ENCODE data around the gene TUT4. TPM values are rescaled to one million over a fixed set of nuclear protein-coding genes. Genes with fewer than 3 reads are reported as not detected.

TUT4 gene
- total and polyA plus RNA-seq, 2 donors (not counting 3 experiments of a cell fraction or from before 2014, with no cell fraction given) = 24.7 to 41.2 TPM

GRCh38 chr1:52542085-52542688 lies 10.7 kb downstream of the TUT4 start:
- DNase-seq (ENCODE audit: low read depth, low spot score) = peak; percentile 5
- FAIRE-seq = no peak

GRCh38 chr1:52534928-52535764 lies 17.7 kb downstream of the TUT4 start:
- no peaks in the 10 kb centered on the region for H3K36me3 ChIP-seq (ENCODE audit: control insufficient read depth in 2 of 2, extremely low read depth in 1 of 2, insufficient read depth in 2 of 2, low read length in 2 of 2)
- H3K79me2 ChIP-seq (ENCODE audit: control insufficient read depth, insufficient read depth, low read length) = peaks cover 54% of the 10 kb centered on the region
- dilution Hi-C loops (cut with MboI; ENCODE audit: extremely low pct_ligation_motif_present, low sequenced_read_pairs) = no loop called here
- H4K20me1 ChIP-seq (replicated peaks; ENCODE audit: control insufficient read depth, extremely low read depth, insufficient read depth, low read length) = no peaks in the 10 kb centered on the region
- no peaks in the 10 kb centered on the region for H3K4me1 ChIP-seq (ENCODE audit: control insufficient read depth, extremely low read depth, insufficient read depth, low read length)
- H3K4me3 ChIP-seq (replicated peaks in 1 of 3; ENCODE audit: insufficient read depth in 1 of 3, low read depth in 1 of 3, low read length in 3 of 3) = no peak overlapping the region
- no peak overlapping the region for H2AFZ ChIP-seq (ENCODE audit: low read depth, low read length)
- H3K27ac ChIP-seq (ENCODE audit: insufficient read depth, low read depth, low read length) = no peak overlapping the region
- intact Hi-C loops (cut with micrococcal nuclease) = no loop called here
- H3K4me2 ChIP-seq (ENCODE audit: insufficient read depth, low read length) = no peak overlapping the region
- ChIA-PET POLR2A (no interaction called here), CTCF (interaction anchor here (0.6 to 0.9 kb wide), 2 partner anchors 10 to 424 kb away, joined by 3 read pairs; no protein-coding TSS in a partner anchor)
- DNase-seq (ENCODE audit: low read depth, low spot score) (no peak), FAIRE-seq (no peak)
- no TSS peak for BruUV-seq (replicated peaks)
- H3K9ac ChIP-seq (replicated peaks; ENCODE audit: extremely low read depth, insufficient read depth, low read length) = no peak overlapping the region
- no peak for TF ChIP-seq FOS (IDR thresholded peaks at IDR 0.05; ENCODE audit: borderline replicate concordance, insufficient read depth, low read length)
- TF ChIP-seq CTCF (IDR thresholded peaks at IDR 0.05; ENCODE audit: extremely low read depth in 1 of 2, insufficient read depth in 1 of 2, low read depth in 1 of 2, low read length in 2 of 2) = no peak
- TF ChIP-seq MAX (IDR thresholded peaks at IDR 0.05; ENCODE audit: insufficient read depth, insufficient read length) = no peak
- no peak for TF ChIP-seq GATA2 (IDR thresholded peaks at IDR 0.05; ENCODE audit: insufficient read depth, insufficient read length, low read depth, low read length)
- TF ChIP-seq POLR2A (IDR thresholded peaks at IDR 0.05; ENCODE audit: low read depth, low read length) = no peak
- TF ChIP-seq EZH2 (IDR thresholded peaks at IDR 0.05; ENCODE audit: borderline replicate concordance, low read depth, low read length, severe bottlenecking) = no peak
- no peak for TF ChIP-seq MYC (IDR thresholded peaks at IDR 0.05; ENCODE audit: low read depth, low read length)
- no peak for TF ChIP-seq JUN (IDR thresholded peaks at IDR 0.05; ENCODE audit: borderline replicate concordance, insufficient read depth, insufficient read length, low read depth)
- no peak for TF ChIP-seq POLR2AphosphoS5 (IDR thresholded peaks at IDR 0.05; ENCODE audit: insufficient read depth, low read depth, low read length)
- no peaks in the 10 kb centered on the region for H3K9me3 ChIP-seq (replicated peaks; ENCODE audit: control insufficient read depth, insufficient read depth, low read length)
- H3K27me3 ChIP-seq (ENCODE audit: control insufficient read depth in 2 of 2, insufficient read depth in 2 of 2, low read length in 2 of 2) = no peaks in the 10 kb centered on the region
- no peaks in the 10 kb centered on the region for H3K9me1 ChIP-seq (replicated peaks; ENCODE audit: control insufficient read depth, extremely low read depth, insufficient read depth, low read length)

More at GRCh38 chr1:52542085-52542688, 10.7 kb downstream of the TUT4 start:
- H3K79me2 ChIP-seq (ENCODE audit: control insufficient read depth, insufficient read depth, low read length) = peaks cover 53% of the 10 kb centered on the region
- no peak overlapping the region for H3K9ac ChIP-seq (replicated peaks; ENCODE audit: extremely low read depth, insufficient read depth, low read length)
- no peaks in the 10 kb centered on the region for H3K4me1 ChIP-seq (ENCODE audit: control insufficient read depth, extremely low read depth, insufficient read depth, low read length)
- H2AFZ ChIP-seq (ENCODE audit: low read depth, low read length) = no peak overlapping the region
- CTCF ChIA-PET = no interaction called here
- no peak for TF ChIP-seq MAX (IDR thresholded peaks at IDR 0.05; ENCODE audit: insufficient read depth, insufficient read length)
- POLR2A ChIA-PET = no interaction called here
- H3K4me2 ChIP-seq (ENCODE audit: insufficient read depth, low read length) = no peak overlapping the region
- no peaks in the 10 kb centered on the region for H3K27me3 ChIP-seq (ENCODE audit: control insufficient read depth in 2 of 2, insufficient read depth in 2 of 2, low read length in 2 of 2)
- H3K36me3 ChIP-seq (ENCODE audit: control insufficient read depth in 2 of 2, extremely low read depth in 1 of 2, insufficient read depth in 2 of 2, low read length in 2 of 2) = no peaks in the 10 kb centered on the region
- BruUV-seq (replicated peaks) = no TSS peak
- H3K9me3 ChIP-seq (replicated peaks; ENCODE audit: control insufficient read depth, insufficient read depth, low read length) = no peaks in the 10 kb centered on the region
- H4K20me1 ChIP-seq (replicated peaks; ENCODE audit: control insufficient read depth, extremely low read depth, insufficient read depth, low read length) = no peaks in the 10 kb centered on the region
- H3K27ac ChIP-seq (ENCODE audit: insufficient read depth, low read depth, low read length) = no peak overlapping the region
- intact Hi-C loops (cut with micrococcal nuclease) (no loop called here), dilution Hi-C loops (cut with MboI; ENCODE audit: extremely low pct_ligation_motif_present, low sequenced_read_pairs) (no loop called here)
- no peaks in the 10 kb centered on the region for H3K9me1 ChIP-seq (replicated peaks; ENCODE audit: control insufficient read depth, extremely low read depth, insufficient read depth, low read length)
- H3K4me3 ChIP-seq (replicated peaks in 1 of 3; ENCODE audit: insufficient read depth in 1 of 3, low read depth in 1 of 3, low read length in 3 of 3) = no peak overlapping the region

Data from endothelial cell of umbilical vein (primary cell).